ENCODE measurements around the gene TANGO2.

The TANGO2 gene

DNA sequence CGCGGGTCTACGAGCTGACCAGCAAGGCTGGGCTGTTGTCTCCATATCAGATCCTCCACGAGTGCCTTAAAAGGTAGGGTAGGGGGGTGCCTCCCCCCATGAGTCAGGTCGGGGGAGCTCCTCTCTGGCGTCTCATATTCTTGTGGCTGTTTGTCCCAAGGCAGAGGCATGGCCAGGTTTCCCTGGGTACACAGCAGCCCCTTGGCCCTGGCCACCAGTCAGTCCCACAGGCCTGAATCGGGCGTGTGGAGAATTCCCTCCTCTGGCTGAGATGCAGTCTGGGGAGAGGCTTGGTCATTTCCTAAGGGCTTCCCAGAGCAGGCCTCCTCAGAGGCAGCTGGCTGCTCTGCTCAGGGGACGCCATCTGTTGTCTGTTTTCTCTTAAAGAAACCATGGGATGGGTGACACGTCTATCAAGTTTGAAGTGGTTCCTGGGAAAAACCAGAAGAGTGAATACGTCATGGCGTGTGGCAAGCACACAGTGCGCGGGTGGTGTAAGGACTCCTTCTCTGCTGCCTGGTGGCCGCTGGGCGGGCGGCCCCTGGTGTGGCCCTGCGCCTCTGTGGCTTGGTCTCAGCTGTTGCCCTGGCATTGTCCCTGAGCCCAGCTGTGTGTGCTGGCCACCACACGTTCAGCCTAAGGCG, 85.4 kb downstream of the TANGO2 start:
- DNase-seq (ENCODE audit: low read depth in 2 of 2): no peak

DNA sequence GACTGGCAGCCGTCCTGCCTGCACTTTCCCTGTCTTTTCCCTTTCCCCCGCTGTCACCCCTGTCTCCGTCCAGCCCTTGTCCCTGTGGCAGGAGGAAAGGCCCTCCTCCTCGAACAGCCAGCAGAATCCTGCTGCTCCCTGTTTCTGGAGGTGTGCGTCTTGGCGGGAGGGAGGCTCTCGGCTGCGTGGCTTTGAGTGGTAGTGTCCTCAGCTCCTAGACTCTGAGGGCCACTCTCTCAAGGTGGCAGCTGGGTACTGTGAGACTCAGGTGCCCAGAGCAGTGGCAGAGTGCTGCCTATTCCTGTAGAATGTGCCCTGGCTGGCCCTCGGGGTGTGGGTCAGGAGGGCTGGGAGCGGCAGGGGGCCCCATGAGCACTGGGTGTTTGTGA, 85.9 kb downstream of the TANGO2 start:
- no peak for DNase-seq (ENCODE audit: low read depth in 2 of 2)

DNA sequence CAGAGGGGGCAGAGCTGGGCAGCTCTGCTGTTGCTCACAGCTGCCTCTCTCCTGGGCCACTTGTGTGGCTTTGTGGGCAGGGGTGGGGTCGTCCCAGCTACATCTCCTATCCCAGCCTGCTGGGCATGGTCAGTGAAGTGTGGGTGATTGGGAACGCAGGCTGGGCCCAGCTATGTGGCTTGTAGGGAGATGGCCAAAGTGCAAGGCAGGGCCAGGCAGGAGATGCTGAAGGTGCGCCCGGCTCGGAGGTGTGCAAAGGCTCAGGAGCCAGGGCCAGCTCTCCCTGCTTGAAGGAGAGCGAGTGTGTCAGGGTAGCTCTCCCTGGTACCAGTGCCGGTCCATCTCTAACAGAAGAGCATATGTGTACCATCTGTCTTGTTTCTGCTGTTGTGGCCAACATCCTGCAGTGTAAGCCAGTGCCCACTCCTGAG, 86.6 kb downstream of the TANGO2 start:
- no peak for DNase-seq (ENCODE audit: low read depth in 2 of 2)

DNA sequence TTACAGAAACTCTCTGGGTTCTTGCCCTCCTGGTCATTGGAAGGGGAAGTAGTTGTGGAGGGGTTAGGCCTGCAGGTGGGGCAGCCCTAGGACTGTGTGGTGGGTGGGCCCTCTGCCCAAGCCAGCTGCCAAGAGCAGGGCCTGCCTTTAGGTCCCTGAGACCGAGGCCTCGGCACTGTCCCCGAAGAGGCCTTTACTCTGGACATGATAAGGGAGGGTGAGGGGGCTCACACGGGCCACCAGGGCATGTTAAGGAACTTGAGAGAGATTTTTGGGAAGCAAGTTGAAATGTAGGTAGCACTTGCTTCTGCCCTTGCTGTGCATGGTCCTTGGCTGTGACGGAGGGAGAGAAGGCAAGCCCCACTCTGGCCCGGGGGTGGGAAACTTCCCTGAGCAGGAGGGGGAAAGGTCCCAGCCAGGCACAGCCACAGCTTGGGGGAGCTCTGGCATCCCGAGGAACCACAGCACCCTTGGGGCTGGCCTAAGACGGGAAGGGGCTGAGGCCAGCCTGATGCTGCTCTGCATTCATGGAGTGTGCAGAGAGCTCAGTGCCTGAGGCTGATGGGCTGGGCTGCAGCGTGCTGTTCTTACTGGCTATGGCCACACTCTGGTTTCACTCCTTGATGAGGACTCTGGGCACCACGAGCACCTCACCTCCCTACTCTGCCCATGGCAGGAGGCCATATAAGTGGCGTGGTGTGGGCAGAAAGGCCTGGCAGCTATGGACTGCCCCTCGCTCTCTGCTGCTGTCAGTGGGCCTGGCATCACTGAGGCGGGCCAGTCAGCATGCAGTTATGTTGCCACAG, 87.2 kb downstream of the TANGO2 start:
- DNase-seq (ENCODE audit: low read depth in 2 of 2): no peak

DNA sequence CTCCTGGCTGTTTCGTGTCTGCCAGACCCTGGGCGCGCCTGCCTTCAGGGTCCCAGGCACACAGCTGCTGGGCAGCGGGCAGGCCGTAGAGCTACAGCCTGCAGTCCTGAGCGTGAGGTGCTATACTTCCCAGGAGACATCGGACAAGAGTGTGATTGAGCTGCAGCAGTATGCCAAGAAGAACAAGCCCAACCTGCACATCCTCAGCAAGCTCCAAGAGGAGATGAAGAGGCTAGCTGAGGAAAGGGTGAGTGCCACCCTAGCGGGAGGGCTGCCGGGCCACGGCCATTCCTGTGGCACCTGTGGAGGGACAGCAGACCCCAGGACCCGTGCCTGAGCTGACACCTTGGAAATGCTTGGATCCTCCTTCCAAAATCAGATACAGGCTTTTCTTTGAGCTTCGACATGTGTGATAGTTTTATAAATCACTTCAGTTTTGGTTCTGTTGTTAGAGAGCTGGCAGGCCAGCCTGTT, 87.9 kb downstream of the TANGO2 start:
- DNase-seq (ENCODE audit: low read depth in 2 of 2): no peak

DNA sequence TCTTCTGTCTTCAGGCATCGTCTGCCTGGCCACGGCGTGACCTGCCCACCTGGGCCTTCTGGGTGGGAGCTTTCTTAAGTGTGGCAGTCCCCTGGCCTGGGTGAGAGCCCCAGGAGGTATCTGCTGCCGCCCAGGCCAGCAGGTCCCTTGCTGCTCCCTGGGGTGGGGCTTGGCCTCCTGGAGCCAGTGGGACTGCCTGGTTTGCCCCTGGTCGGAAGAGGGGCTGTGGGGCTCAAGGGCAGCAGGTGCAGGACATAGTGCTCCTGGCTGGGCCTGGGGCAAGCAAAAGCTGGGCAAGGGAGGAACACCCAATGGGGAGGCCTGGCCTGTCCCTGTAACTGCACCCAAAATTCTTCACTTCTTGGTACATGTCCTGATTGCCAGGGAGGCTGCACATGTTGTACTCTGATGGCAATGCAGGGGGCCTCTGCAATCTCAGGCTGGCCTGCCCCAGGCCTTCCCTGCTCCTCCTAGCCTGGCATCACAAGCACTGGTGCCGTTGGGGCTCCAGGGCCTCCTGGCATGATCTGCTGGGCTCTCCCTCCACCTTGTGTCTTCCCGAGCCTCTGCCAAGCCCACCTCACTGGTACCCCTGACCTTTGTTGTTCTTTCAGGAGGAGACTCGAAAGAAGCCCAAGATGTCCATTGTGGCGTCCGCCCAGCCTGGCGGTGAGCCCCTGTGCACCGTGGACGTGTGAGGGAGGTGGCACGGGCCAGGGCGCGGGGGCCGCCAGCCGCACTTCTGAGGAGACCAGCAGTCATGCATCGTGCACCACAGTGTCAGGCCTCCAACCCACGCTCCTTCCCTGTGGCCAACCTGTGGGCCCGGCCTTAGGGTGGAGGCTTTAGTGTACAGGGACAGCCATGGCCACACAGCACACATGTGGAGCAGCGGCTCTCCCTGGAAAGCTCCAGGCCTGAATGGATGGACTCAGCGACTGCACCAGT, 88.8 kb downstream of the TANGO2 start:
- DNase-seq (ENCODE audit: low read depth in 2 of 2): no peak

DNA sequence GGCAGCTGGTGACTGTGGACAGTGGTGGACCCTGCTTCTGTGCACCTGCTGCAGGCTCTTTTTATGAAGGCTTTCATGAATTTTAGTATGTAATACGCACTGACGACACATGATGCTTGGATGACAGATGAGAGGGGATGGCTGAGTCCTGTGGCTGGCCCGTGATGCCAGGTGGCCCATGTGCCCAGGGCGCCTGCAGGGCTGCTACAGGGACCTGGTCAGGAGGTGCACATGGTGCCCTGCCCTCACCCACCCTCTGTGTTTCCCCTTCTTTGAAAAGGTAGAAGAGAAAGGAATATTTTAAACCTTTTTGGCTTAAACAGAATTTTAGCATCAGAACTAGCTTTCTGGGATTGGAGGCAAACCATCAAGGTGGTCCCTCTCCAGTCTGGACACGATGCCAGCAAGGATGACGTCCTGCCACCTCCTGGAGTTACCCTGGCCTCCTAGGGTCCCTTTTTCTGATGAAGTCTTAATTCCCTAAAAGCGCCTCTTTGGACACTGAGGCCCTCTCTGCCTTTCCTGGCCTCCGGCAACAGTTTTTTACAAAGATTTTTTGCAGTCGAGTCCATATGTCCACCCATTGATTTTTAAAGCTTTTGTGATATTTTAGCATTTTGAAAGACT, 89.6 kb downstream of the TANGO2 start:
- no peak for DNase-seq (ENCODE audit: low read depth in 2 of 2)

DNA sequence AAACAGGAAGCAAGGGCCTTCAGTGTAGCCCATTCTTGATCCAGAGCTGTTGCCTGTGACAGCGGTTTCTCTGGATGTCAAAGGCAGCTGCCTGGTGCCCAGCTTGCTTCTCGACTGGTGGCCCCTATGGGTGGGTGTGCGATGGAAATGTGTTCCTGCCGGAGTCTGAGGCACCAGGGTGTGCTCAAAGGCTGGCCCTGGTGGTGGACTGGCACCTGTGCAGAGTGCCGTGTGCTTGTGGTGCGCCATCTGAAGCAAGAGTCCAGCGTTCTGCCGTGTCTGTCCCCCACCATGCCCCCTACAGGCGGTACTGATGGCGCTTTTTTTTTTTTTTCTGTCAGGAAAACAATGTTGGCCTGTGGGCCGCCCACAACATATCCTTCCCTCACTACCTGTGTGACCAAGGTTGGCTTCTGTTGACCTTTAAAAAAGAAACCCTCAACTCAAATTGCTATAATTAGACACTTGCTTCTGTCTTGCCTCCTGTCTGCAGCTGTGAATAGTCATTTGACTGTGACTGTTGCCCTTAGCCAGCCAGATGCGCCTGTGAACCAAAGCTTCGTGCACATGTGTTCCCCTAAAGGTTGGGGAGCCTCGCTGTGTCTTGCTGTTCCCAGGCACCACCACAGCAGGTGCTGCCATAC, 90.3 kb downstream of the TANGO2 start:
- no peak for DNase-seq (ENCODE audit: low read depth in 2 of 2)

DNA sequence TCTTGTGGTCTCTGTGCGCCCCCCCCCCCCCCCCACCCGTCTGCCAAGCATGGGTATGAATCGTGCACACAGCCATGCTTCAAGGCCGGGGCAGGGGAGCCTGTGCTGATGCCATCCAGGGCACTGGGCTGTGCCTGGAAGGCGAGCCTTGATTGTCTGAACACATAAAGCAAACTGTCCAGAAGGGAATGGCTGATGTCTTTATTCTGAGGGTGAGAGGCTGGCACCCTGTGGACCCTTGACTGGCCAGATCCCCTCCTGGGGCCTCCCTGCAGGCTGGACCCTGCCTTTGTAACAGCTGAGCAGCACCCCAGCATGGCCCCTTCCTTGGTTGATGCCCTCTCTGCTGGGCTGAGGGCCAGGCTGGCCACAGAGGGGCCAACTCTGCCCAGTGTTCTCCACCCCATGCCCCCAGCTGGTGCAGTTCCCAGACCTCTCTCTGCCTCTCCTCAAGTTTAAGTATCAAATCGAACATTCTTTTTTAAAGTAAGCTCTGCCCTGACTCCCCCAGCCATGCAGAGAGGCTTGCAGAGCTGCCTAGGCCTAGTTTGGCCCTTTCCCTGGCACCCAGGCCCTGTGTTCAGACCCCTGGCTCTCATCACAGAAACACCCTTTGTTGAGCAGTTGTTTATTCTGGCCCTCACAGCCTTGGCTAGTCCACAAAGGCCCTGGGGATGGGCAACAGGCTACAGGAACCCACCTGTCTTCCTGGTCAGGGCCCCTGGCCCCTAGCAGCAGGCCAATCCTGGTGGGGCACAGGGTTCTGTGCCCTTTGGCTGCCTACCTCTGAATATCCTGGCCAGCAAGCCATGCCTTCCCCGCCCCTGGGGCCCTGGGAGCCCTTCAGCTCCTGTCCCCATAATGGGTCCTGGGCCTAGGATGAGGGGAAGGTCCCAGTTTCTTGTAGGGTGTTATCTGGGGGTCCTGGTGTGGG, 91.0 kb downstream of the TANGO2 start:
- DNase-seq (ENCODE audit: low read depth in 2 of 2): no peak

DNA sequence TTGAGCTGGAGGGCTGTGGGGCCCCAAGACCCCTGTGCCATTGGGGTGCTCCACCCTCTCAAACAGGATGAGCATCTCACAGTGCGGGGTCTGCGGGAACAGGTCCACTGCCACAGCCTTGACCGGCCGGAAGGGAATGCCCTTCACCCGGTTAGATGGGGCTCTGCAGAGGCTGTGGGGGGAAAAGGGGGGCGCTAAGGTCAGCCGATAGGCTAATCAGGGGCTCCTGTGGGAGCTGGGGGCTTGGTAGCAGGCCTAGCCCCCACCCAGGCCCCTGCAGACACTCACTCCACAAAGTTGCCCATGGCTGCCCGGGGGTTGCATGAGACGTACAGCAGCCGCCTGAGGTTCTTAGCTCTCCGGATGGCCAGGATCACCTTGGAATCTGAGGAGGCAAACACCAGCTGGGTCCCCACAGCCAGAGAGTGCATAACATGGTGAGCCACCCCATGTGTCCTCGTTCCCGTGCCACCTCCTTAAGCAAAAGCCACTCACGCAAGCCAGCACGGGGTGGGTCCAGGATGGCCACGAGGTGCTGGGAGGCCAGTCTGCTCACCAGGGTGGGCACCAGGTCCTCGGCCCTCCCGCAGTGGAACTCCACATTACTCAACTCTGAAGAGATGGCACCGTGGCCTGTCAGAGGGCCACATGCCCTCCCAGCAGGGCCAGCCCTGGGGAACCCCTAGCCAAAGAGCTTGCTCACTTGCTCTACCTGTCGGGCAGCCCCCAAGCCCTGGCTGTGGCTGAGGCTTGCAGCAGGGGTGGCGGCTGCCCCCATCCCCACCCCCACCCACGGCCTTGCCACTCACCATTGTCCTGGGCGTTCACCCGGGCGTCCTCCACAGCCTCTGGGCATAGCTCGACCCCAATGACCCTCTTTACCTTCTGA, 92.0 kb downstream of the TANGO2 start:
- no peak for DNase-seq (ENCODE audit: low read depth in 2 of 2)

DNA sequence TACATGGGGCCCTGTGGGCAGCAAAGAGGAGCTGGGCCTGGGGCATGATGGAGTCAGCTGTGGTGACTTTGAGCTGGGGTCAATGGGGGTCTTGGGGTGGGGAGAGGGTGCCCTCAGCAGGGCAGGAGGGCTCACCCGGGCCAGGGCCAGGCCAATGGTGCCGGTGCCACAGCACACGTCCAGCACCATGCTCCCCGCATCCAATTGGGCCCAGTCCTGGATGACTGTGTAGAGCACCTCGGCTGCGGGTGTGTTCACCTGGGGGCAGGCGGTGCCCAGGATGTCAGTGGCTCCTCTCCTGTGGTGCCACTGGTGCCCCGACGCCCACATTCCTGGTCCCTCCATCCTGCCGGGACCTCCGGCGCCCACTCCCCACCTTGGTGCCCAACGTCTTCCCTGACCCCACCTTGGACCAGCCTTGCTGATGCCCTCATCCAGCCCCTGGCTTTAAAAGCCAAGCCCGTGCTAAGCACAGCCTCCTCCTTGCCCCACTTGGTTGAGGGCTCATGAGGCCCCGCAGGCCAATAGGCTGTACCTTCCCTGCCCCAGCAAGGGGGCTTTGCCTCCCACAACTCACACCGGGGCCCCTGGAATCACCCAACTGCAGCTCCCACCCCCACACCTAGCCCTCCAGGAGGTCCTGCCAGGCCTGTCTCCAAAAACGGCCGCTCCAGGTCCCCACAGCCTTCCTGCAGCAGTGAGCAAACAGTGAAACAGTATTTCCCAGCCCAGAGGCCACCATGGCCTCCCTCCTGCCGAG, 92.8 kb downstream of the TANGO2 start:
- no peak for DNase-seq (ENCODE audit: low read depth in 2 of 2)

DNA sequence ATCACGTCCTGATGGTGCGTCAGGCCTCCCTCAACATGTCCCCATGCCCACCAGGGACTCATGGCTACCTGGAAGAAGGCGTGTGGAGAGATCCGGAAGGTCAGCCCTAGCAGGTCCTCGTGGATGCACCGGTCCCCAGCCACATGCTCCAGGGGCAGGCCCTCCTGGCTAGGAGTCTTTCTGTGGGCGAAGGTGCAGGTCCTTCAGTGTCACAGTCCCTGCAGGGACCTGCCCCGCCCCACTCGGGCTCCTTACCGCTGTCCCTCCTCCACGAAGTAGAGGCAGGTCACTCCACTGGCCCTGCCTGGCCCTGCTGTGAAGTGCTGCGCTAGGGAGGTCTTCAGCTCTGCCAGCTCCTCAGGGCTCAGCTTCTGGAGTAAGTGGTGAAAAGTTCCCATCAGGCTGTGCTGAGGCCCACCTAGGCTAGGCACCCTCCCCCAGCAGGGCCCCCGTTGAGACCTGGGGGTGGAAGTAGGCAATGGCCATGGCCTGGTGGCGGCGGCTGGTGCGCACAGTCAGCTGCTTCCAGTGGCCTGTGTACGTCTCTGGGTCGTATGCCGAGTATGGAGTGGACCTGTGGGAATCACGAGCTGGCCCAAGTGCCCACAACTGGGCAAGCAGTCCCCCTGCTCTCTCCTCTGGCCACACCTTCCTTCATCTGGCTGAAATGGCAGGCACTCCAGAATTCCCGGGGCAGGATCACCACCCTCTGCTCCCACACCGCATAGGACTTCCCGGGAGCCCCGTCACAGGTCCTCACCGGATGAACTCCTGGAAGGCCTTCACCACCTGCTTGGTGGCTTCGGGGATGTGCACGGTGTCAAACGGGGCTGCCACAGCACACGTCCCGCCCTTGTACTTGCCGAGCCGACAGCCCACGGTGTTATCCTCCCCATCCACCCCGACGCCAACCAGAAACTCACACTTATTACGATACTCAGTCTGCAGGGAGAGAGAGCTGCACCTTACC, 93.9 kb downstream of the TANGO2 start:
- DNase-seq (ENCODE audit: low read depth in 2 of 2): no peak

DNA sequence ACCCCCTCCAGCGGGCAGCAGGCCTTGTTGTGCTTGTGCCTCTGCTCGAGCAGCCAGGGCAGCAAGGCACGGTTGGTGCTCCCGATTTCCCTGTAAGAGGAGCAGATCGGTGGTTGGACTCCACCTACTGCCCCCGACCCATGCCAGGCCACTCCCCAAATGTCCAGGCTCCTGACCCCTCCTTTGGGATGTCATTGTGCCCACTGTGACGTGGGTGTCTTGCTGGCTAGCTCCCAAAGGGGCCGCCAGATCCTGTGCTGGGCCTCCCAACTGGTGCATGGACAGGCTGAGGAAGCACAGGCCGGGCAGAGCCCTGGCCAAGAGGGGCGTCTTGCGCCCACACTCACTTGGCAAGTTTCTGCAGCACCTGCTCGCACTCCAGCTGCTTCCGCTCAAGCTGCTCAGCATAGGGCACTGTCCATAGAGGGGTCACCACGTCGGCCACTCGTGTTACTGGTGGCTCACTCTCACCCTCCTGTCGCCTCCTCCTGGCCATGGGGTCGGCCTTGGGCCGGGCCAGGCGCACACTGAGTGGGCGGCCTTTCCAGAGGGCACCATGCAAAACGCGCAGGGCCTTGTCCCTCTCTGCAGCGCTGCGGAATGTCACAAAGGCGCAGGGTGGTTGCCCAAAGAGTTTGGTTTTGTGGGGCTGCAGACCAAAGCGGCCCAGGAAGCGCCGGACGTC, 94.9 kb downstream of the TANGO2 start, which contains the start of gene RANBP1:
TSS of gene RANBP1 (plus strand) at position 414 of the 685 bp plus-strand sequence. CDS start at position 495, 81 bp downstream.
- DNase-seq (ENCODE audit: low read depth in 2 of 2): no peak

DNA sequence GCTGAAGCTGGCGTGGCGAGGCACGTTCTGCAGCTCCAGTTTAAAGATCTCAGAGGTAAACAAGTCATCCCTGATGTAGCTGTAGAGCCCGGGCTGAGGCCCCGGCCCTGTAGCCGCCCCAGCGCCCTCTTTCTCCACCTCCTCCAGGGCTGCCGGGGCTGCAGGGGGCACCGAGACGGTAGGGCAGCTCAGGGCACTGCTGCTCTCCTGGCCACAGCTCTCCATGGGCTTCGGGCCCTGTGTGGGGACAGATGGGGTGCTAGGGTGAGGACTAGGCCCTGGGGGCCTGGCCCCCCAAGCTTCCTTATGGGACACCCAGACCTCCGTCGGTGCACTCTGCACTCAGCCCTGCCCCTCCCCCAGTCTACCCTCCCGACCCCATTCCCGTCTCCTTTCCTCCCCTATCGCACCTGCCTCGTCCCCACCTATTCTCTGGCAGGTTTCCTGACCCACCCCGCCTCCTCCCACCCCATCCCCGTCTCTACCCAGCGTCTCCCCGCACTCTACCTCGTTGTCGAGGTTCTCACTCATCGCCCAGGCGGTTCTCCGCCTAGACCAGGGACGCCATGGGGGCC, 95.6 kb downstream of the TANGO2 start:
- DNase-seq (ENCODE audit: low read depth in 2 of 2): no peak
